Stimulated activated memory B cell treated with anti-CD40 and anti-IgM and Interleukin-4, amounts not matched to agents 10 μg/mL and 1 μg/mL and 100 μg/mL, for 72 hours (primary cell): ENCODE measurements around the gene OTUD5.
A peak's percentile ranks its signal among the peaks of the same experiment; 100 is the strongest.
"Not testable (repeated sequence)": the region's sequence is repeated elsewhere in the genome, so short reads cannot be mapped to it uniquely, and the experiment has no call there.

ENCODE experiments used
- ATAC-seq: fragments of 150-1000 bp; cut with Tn5 transposase; 2 replicates; pipeline ENCODE4 v1.10.0; 2021
- H3K27ac Mint-ChIP-seq: one replicate; pipeline ENCODE4 v1.8.0; 2022; ENCODE audit warnings: mild to moderate bottlenecking, mixed read lengths
- H3K27me3 Mint-ChIP-seq: one replicate; pipeline ENCODE4 v1.8.0; 2022; ENCODE audit warnings: mixed read lengths
- H3K36me3 Mint-ChIP-seq: one replicate; pipeline ENCODE4 v1.8.0; 2022; ENCODE audit warnings: mixed read lengths
- H3K4me1 Mint-ChIP-seq: one replicate; pipeline ENCODE4 v1.8.0; 2022; ENCODE audit warnings: mixed read lengths
- H3K4me3 Mint-ChIP-seq: one replicate; pipeline ENCODE4 v1.8.0; 2022; ENCODE audit warnings: mild to moderate bottlenecking, moderate library complexity, mixed read lengths
- H3K9me3 Mint-ChIP-seq: one replicate; pipeline ENCODE4 v1.8.0; 2022; ENCODE audit warnings: mixed read lengths

The OTUD5 gene

DNA sequence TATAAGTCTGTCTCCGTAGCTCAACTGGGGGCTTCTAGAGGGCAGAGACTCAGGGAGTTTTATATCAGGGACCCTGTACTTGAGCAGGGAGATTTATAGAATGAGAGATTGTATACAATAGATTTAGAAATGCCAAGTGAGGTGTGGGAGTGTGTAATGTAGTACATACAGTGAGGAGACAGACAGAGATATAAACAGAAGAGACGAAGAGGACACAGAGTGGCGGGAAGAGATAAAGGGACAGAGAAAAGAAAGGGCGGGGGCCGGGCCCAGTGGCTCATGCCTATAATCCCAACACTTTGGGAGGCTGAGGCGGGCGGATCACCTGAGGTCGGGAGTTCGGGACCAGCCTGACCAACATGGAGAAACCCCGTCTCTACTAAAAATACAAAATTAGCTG, 22.9 kb upstream of the OTUD5 start:
- H3K27ac Mint-ChIP-seq, H3K4me3 Mint-ChIP-seq, H3K4me1 Mint-ChIP-seq, ATAC-seq, H3K27me3 Mint-ChIP-seq, H3K9me3 Mint-ChIP-seq: not testable (repeated sequence)
- H3K36me3 Mint-ChIP-seq = peaks cover 53% of the 10 kb centered on the region

DNA sequence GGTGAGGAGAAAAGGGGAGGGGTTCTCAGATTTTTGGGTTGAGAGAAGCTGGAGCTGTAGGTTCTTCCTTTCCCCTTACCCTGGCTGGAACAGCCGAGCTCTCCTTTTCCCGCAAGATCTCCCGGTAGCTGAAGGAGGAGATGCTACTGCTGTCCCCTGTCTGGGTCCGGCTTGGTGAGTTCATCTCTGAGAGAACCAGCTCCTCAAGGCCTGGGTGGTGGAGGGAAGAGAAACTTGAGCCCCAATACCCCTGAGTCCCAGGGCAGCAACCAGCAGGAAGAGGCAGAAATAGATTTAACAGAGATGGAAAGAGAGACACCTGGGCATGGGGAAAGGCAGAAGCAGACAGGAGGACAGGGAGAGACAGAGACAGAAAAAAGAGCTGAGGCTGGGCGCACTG, 20.8 kb upstream of the OTUD5 start:
- H3K27me3 Mint-ChIP-seq = no peaks in the 10 kb centered on the region
- peaks cover 3% of the 10 kb centered on the region for H3K4me1 Mint-ChIP-seq
- no peak overlapping the region for H3K4me3 Mint-ChIP-seq
- peaks cover 52% of the 10 kb centered on the region for H3K36me3 Mint-ChIP-seq
- no peak for ATAC-seq
- peak overlapping the region; percentile 50 for H3K27ac Mint-ChIP-seq
- H3K9me3 Mint-ChIP-seq = no peaks in the 10 kb centered on the region

DNA sequence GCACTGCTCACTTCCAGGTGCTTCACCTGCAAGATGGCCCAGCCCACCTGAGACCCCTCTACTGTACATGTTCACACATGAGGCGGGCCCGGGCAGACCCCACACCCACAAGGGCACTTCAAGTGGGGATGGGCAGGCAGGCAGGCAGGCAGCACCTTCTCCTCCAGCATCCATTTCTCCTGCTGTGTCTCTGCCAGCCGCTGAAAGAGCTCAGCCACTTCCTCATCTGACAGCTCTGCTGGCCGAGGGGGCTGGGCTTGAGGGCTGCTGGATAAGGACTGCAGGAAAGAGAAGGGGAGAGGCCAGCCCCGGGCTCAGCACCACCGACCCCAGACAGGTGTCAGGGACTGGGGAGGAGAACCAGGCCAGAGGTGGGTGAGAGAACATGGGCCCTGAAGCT, 18.7 kb upstream of the OTUD5 start:
- Mint-ChIP-seq H3K4me3 (no peak overlapping the region), H3K9me3 (no peaks in the 10 kb centered on the region), H3K4me1 (peaks cover 20% of the 10 kb centered on the region), H3K27me3 (no peaks in the 10 kb centered on the region), H3K27ac (peak overlapping the region; percentile 13), H3K36me3 (peaks cover 53% of the 10 kb centered on the region)
- ATAC-seq = no peak

DNA sequence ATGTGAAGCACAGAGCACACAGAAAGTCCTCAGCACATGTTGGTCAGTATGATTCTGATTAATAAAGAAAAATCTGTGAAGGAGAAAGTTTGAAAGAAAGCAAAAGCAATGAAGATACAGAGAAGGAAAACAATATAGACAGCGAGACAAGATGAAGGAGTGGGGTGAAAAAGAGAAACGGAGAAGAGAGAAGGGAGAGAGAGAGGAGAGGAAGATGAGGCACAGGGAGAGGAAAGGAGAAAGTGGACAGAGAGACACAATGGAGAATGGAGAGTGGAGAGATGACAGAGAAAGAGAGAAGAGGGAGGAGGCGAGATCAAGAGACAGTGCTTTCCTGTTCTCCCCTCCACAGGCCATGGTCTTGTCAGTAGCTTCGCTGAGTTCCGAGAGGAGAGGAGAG, 18.1 kb upstream of the OTUD5 start:
- Mint-ChIP-seq H3K4me3 (no peak overlapping the region), H3K27me3 (no peaks in the 10 kb centered on the region), H3K27ac (peak overlapping the region; percentile 13), H3K4me1 (peaks cover 25% of the 10 kb centered on the region), H3K9me3 (no peaks in the 10 kb centered on the region), H3K36me3 (peaks cover 48% of the 10 kb centered on the region)
- ATAC-seq = no peak

- Mint-ChIP-seq H3K4me3 (no peak overlapping the region), H3K9me3 (no peaks in the 10 kb centered on the region), H3K36me3 (peaks cover 43% of the 10 kb centered on the region), H3K27ac (peak overlapping the region; percentile 13), H3K27me3 (no peaks in the 10 kb centered on the region), H3K4me1 (peaks cover 29% of the 10 kb centered on the region)
- no peak for ATAC-seq
Observed at GRCh38 chrX:48975041-48975440, 17.6 kb upstream of the OTUD5 start.

DNA sequence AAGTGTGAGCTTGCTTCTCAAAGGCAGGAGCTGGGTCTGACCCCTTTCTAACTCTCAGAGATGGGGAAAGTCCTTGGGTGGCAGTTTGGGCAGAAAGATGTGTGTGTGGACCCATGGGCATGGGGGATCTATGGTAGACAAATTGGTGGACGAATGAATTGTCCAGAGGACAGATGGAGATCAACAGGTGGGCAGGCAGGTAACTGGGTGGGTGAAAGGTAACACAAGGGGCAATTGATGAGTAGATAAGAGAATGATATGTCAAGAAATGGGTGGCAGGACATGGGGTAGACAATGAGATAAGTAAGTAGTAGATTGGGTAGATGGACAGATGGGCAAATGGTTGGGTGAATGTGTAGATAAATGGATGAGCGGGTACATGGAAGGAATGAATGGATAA, 17.2 kb upstream of the OTUD5 start:
- H3K36me3 Mint-ChIP-seq = peaks cover 42% of the 10 kb centered on the region
- no peak overlapping the region for H3K4me3 Mint-ChIP-seq
- no peaks in the 10 kb centered on the region for H3K9me3 Mint-ChIP-seq
- no peak overlapping the region for H3K27ac Mint-ChIP-seq
- no peaks in the 10 kb centered on the region for H3K27me3 Mint-ChIP-seq
- peaks cover 29% of the 10 kb centered on the region for H3K4me1 Mint-ChIP-seq
- ATAC-seq = no peak

GRCh38 chrX:48974033-48974432, 16.6 kb upstream of the OTUD5 start:
- Mint-ChIP-seq H3K9me3 (no peaks in the 10 kb centered on the region), H3K27me3 (no peaks in the 10 kb centered on the region), H3K27ac (no peak overlapping the region), H3K4me1 (peaks cover 29% of the 10 kb centered on the region), H3K36me3 (peaks cover 40% of the 10 kb centered on the region), H3K4me3 (no peak overlapping the region)
- ATAC-seq = no peak

- ATAC-seq = no peak
- no peaks in the 10 kb centered on the region for H3K27me3 Mint-ChIP-seq
- no peaks in the 10 kb centered on the region for H3K9me3 Mint-ChIP-seq
- peaks cover 27% of the 10 kb centered on the region for H3K36me3 Mint-ChIP-seq
- H3K4me1 Mint-ChIP-seq = peaks cover 29% of the 10 kb centered on the region
- H3K27ac Mint-ChIP-seq = peak overlapping the region; percentile 26
- peak overlapping the region; percentile 46 for H3K4me3 Mint-ChIP-seq
Observed at GRCh38 chrX:48972220-48973164, 15.1 kb upstream of the OTUD5 start.

- Mint-ChIP-seq H3K4me1 (peaks cover 29% of the 10 kb centered on the region), H3K36me3 (peaks cover 27% of the 10 kb centered on the region), H3K27me3 (no peaks in the 10 kb centered on the region), H3K4me3 (peak within 1 kb of the TSS; percentile 50), H3K9me3 (no peaks in the 10 kb centered on the region), H3K27ac (peak within 1 kb of the TSS; percentile 31)
- peak; percentile 45 for ATAC-seq
Observed at GRCh38 chrX:48971249-48972219, 14.1 kb upstream of the OTUD5 start, which contains the start of gene KCND1. KCND1 (minus strand) TSS chrX:48971844; CDS start chrX:48970271, 1,573 bp downstream.

DNA sequence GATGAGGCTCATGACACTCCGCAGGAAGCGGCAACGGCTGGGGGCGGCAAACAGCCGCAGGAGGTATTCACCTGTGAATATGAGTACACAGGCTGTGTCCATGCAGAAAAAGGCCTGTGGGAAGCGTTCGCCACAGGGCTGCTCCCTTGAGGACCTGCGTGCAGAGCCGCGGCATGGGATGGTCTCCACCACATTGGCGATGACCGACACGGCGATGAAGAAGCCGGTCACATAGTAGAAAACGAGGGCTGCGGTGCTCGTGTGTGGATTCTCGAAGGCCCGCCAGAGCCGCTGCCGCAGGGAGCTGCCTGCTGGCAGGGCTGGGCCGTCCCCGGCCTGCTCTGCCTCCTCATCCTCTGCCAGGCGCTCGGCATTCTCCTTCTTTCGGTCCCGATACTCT, 12.1 kb upstream of the OTUD5 start:
- H3K36me3 Mint-ChIP-seq = peaks cover 10% of the 10 kb centered on the region
- no peaks in the 10 kb centered on the region for H3K9me3 Mint-ChIP-seq
- H3K4me1 Mint-ChIP-seq = peaks cover 29% of the 10 kb centered on the region
- H3K27me3 Mint-ChIP-seq = no peaks in the 10 kb centered on the region
- no peak for ATAC-seq
- no peak overlapping the region for H3K27ac Mint-ChIP-seq
- no peak overlapping the region for H3K4me3 Mint-ChIP-seq

- peaks cover 35% of the 10 kb centered on the region for H3K4me1 Mint-ChIP-seq
Observed at GRCh38 chrX:48968377-48968776, 11.0 kb upstream of the OTUD5 start.

GRCh38 chrX:48966796-48967579, 9.6 kb upstream of the OTUD5 start:
- no peak for ATAC-seq
- H3K4me3 Mint-ChIP-seq = no peak overlapping the region
- H3K36me3 Mint-ChIP-seq = no peaks in the 10 kb centered on the region
- H3K27ac Mint-ChIP-seq = no peak overlapping the region
- no peaks in the 10 kb centered on the region for H3K27me3 Mint-ChIP-seq
- H3K9me3 Mint-ChIP-seq = no peaks in the 10 kb centered on the region
- H3K4me1 Mint-ChIP-seq = peaks cover 26% of the 10 kb centered on the region

More at GRCh38 chrX:48968377-48968776, 11.0 kb upstream of the OTUD5 start:
- no peak for ATAC-seq
- no peak overlapping the region for H3K4me3 Mint-ChIP-seq
- H3K27ac Mint-ChIP-seq = no peak overlapping the region
- no peaks in the 10 kb centered on the region for H3K9me3 Mint-ChIP-seq
- H3K27me3 Mint-ChIP-seq = no peaks in the 10 kb centered on the region
- H3K36me3 Mint-ChIP-seq = peaks cover 6% of the 10 kb centered on the region

GRCh38 chrX:48965959-48966358, 8.6 kb upstream of the OTUD5 start:
- Mint-ChIP-seq H3K27me3 (no peaks in the 10 kb centered on the region), H3K4me1 (peaks cover 30% of the 10 kb centered on the region), H3K4me3 (no peak overlapping the region), H3K36me3 (no peaks in the 10 kb centered on the region), H3K27ac (no peak overlapping the region), H3K9me3 (no peaks in the 10 kb centered on the region)
- ATAC-seq = no peak

DNA sequence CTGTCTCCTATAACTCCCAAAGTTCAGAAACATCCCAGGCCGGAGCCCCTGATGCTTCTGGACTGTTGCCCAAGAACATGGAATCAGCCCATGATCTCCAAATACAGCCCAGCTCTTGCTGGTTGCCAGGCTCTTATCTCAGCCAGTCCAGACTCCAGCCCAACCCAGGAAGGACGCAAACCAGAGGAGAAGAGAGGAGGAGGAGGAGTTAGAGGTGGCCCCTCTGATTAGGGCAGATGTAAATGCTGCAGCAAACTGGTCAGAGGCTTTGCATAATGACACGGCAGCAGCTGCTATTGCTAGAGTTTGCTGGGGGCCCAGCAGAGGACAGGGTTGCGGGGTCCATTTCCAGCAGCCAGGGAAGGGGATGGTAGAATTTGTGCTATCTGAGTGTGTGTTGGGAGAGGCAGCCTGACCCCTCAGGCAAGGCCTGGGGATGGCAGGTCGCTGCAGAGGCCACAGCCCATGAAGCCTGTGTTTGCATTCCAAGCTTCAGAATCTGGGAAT, 4.2 kb upstream of the OTUD5 start:
- H3K4me3 Mint-ChIP-seq = peak overlapping the region; percentile 29
- peaks cover 37% of the 10 kb centered on the region for H3K4me1 Mint-ChIP-seq
- H3K9me3 Mint-ChIP-seq = no peaks in the 10 kb centered on the region
- H3K36me3 Mint-ChIP-seq = no peaks in the 10 kb centered on the region
- H3K27ac Mint-ChIP-seq = peak overlapping the region; percentile 52
- no peak for ATAC-seq
- no peaks in the 10 kb centered on the region for H3K27me3 Mint-ChIP-seq
